SJSA1 (cell line): Measurements from ENCODE around the gene DDA1. TPM values are rescaled to one million over a fixed set of nuclear protein-coding genes. Genes with fewer than 3 reads are reported as not detected.
"Not testable (repeated sequence)": the region's sequence is repeated elsewhere in the genome, so short reads cannot be mapped to it uniquely, and the experiment has no call there.

Experiments used
- DNase-seq, 2 experiments: peaks; one replicate each; pipeline ENCODE4 v3.0.0-alpha.2; 2015 to 2020; ENCODE audit warnings: low spot score in 2 of 2, low read depth in 1 of 2
- H3K27ac ChIP-seq: fragments of 250-450 bp; sonication (Bioruptor Pico); 2 replicates; pipeline ENCODE4 v1.5.1; 2020; ENCODE audit warnings: mild to moderate bottlenecking, moderate library complexity
- H3K27me3 ChIP-seq: fragments of 250-450 bp; sonication (Bioruptor Pico); replicated peaks from 2 replicates; pipeline ENCODE4 v1.5.1; 2020; ENCODE audit warnings: mild to moderate bottlenecking, moderate library complexity
- H3K36me3 ChIP-seq: fragments of 250-450 bp; sonication (Bioruptor Pico); 2 replicates; pipeline ENCODE4 v1.5.1; 2020; ENCODE audit warnings: mild to moderate bottlenecking
- H3K4me1 ChIP-seq: fragments of 250-450 bp; sonication (Bioruptor Pico); replicated peaks from 2 replicates; pipeline ENCODE4 v1.6.1; 2021; ENCODE audit warnings: mild to moderate bottlenecking
- H3K4me3 ChIP-seq: fragments of 250-450 bp; sonication (Bioruptor Pico); 2 replicates; pipeline ENCODE4 v1.5.1; 2020; ENCODE audit warnings: mild to moderate bottlenecking
- H3K9me3 ChIP-seq: fragments of 250-450 bp; sonication (Bioruptor Pico); replicated peaks from 2 replicates; pipeline ENCODE4 v1.5.1; 2020; ENCODE audit warnings: mild to moderate bottlenecking
- total RNA-seq: library from RNA; depleted of rRNA; stranded (reverse); fragments of >200 nt; shearing (Covaris generic); gene quantifications from 2 replicates; pipeline ENCODE4 v1.2.3, GENCODE V29; 2014

Gene DDA1
- total RNA-seq, 1 experiment from 2014 or later, result 107 TPM

DNA sequence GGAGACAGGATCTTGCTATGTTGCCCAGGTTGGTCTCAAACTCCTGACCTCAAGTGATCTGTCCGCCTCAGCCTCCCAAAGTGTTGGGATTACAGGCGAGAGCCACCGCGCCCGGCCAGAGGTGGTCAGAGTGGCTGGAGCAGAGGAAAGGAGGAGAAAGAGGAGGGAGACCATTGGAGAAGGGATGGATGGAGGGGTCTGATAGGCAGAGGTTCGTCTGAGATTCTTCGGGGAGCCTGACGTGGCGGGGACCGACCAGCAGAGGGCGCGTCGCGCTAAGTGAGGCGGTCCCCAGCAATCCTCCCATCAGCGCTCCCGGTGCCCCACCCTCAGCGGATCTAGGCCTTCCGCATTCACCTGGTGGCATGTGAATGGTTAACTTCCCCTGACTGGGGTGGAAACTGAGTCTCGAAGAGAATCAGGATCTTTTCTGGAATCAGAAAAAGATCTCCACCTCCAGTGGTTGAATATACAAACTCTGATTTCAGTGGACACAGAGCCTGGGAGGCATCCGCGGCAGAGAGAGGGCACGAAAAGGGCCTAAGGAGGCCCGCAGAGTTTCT, 36.8 kb downstream of the DDA1 start:
- Histone ChIP-seq H3K36me3 (no peaks in the 10 kb centered on the region), H3K27me3 (no peaks in the 10 kb centered on the region), H3K4me1 (peaks cover 30% of the 10 kb centered on the region), H3K9me3 (no peaks in the 10 kb centered on the region), H3K4me3 (no peak overlapping the region), H3K27ac (no peak overlapping the region)
- DNase-seq, result peak; percentile 53 to 73

GRCh38 chr19:17347361-17347760, 38.0 kb downstream of the DDA1 start:
- H3K27ac ChIP-seq, result no peak overlapping the region
- no peaks in the 10 kb centered on the region for H3K27me3 ChIP-seq
- DNase-seq, result no peak

DNA sequence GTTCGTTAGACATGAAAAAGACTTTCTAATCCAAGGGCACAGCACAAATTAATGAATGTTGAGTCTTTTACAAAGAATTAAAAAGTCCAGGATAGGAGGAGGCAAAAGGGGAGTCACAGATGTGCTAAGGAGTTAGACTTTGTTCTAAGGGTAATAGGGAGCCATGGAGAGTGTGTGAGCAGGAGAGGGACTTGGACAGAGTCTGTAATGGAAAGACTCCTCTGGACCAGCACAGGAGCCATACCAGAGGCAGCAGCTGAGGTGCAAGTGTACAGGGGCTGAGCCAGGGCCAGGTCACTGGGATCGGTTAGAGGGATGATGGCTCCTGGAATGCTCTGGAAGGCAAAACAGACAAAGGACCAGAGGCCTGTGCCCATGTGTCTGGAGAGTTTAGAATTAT, 38.5 kb downstream of the DDA1 start:
- H3K27ac ChIP-seq, result no peak overlapping the region
- H3K4me1 ChIP-seq, result peaks cover 30% of the 10 kb centered on the region
- no peaks in the 10 kb centered on the region for H3K27me3 ChIP-seq
- no peaks in the 10 kb centered on the region for H3K9me3 ChIP-seq
- no peak for DNase-seq
- H3K36me3 ChIP-seq, result no peaks in the 10 kb centered on the region
- H3K4me3 ChIP-seq, result no peak overlapping the region

More at GRCh38 chr19:17347361-17347760, 38.0 kb downstream of the DDA1 start:
- Histone ChIP-seq H3K4me3 (no peak overlapping the region), H3K36me3 (no peaks in the 10 kb centered on the region), H3K4me1 (peaks cover 30% of the 10 kb centered on the region), H3K9me3 (no peaks in the 10 kb centered on the region)

DNA sequence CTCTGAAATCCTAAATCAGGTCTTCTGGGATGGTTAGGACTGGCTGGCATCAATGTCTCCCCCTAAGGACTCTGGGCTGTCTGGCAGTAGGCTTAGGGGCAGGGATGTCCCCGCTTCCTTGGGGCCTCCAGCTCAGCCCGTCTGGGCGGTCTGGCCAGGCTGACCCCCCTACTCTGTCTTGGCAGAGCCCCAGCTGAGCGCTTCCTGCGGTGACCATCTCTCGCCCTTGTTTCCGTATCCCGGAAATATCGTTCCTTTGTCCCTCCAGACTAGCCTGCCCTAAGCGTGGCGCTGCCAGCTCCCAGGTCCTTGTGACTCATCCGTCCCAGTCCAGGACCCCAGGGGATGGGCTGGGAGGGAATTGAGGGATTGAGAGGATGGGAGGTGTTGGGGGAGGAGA, 39.3 kb downstream of the DDA1 start:
- Histone ChIP-seq H3K27ac (peak overlapping the region; percentile 8; the same call in 1 of the 2 replicates), H3K4me3 (no peak overlapping the region), H3K36me3 (no peaks in the 10 kb centered on the region), H3K9me3 (no peaks in the 10 kb centered on the region), H3K4me1 (peaks cover 30% of the 10 kb centered on the region), H3K27me3 (no peaks in the 10 kb centered on the region)
- DNase-seq, result peak; percentile 81 to 92

- H3K9me3 ChIP-seq, result no peaks in the 10 kb centered on the region
- no peak overlapping the region for H3K4me3 ChIP-seq
- H3K27me3 ChIP-seq, result no peaks in the 10 kb centered on the region
- DNase-seq, result no peak
- H3K36me3 ChIP-seq, result no peaks in the 10 kb centered on the region
- H3K4me1 ChIP-seq, result peaks cover 23% of the 10 kb centered on the region
- H3K27ac ChIP-seq, result no peak overlapping the region
Observed at GRCh38 chr19:17351815-17352435, 42.6 kb downstream of the DDA1 start.

- Histone ChIP-seq H3K27me3 (no peaks in the 10 kb centered on the region), H3K27ac (no peak overlapping the region)
Observed at GRCh38 chr19:17352608-17353280, 43.4 kb downstream of the DDA1 start.

DNA sequence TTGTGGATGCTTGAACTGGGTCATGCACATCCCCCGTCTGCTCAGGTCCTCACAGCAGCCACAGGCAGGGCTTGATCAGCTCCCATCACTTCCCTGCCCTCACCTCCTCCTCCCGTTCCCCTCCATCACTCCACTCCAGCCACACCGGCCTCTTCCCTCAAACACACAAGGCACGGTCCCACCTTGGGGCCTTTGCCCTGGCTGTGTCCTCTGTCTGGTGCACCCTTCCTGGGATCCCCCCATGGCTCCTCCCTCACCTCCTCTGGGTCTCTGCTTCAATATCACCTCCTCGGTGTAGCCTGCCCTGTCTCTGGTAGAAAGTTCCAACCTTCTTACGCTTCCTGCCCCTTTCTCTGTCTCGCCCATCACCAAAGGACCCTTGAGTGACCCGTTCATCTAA, 44.0 kb downstream of the DDA1 start:
- Histone ChIP-seq H3K4me3 (no peak overlapping the region), H3K9me3 (no peaks in the 10 kb centered on the region), H3K4me1 (peaks cover 16% of the 10 kb centered on the region), H3K36me3 (no peaks in the 10 kb centered on the region), H3K27me3 (no peaks in the 10 kb centered on the region), H3K27ac (no peak overlapping the region)
- no peak for DNase-seq

More at GRCh38 chr19:17352608-17353280, 43.4 kb downstream of the DDA1 start:
- Histone ChIP-seq H3K4me1 (peaks cover 16% of the 10 kb centered on the region), H3K36me3 (no peaks in the 10 kb centered on the region), H3K9me3 (no peaks in the 10 kb centered on the region), H3K4me3 (no peak overlapping the region)
- DNase-seq, result no peak

DNA sequence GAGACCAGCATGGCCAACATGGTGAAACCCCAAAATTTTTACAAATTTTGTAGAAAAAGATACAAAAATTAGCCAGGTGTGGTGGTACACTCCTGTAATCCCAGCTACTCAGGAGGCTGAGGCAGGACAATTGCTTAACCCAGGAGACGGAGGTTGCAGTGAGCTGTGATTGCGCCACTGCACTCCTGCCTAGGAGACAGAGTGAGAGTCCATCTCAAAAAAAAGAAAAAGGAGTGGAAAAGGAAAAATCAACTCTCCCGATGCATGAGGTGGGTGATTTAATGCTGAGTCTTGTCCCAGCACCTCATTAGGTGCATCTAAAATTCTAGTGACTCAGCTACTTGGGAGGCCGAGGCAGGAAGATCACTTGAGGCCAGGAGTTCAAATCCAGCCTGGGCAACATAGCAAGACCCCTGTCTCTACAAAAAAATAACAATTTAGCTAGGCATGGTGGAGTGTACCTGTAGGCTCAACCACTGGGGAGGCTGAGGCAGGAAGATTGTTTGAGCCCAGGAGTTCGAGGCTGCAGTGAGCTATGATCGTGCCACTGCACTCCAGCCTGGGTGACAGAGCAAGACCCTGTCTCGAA, 47.8 kb downstream of the DDA1 start:
- Histone ChIP-seq H3K4me3 (no peak overlapping the region), H3K27me3 (no peaks in the 10 kb centered on the region), H3K27ac (no peak overlapping the region), H3K36me3 (no peaks in the 10 kb centered on the region), H3K9me3 (no peaks in the 10 kb centered on the region), H3K4me1 (peaks cover 12% of the 10 kb centered on the region)
- DNase-seq, result no peak

GRCh38 chr19:17357724-17358123, 48.4 kb downstream of the DDA1 start:
- no peak overlapping the region for H3K4me3 ChIP-seq
- H3K27ac ChIP-seq, result no peak overlapping the region
- H3K4me1 ChIP-seq, result peaks cover 12% of the 10 kb centered on the region
- H3K36me3 ChIP-seq, result no peaks in the 10 kb centered on the region
- DNase-seq, result no peak
- H3K9me3 ChIP-seq, result no peaks in the 10 kb centered on the region
- H3K27me3 ChIP-seq, result no peaks in the 10 kb centered on the region

- H3K4me1 ChIP-seq, result peaks cover 12% of the 10 kb centered on the region
- H3K27me3 ChIP-seq, result no peaks in the 10 kb centered on the region
- no peak overlapping the region for H3K4me3 ChIP-seq
- H3K27ac ChIP-seq, result no peak overlapping the region
- DNase-seq, result peak; percentile 63 to 67
- H3K36me3 ChIP-seq, result no peaks in the 10 kb centered on the region
- H3K9me3 ChIP-seq, result no peaks in the 10 kb centered on the region
Observed at GRCh38 chr19:17358395-17358794, 49.0 kb downstream of the DDA1 start.

DNA sequence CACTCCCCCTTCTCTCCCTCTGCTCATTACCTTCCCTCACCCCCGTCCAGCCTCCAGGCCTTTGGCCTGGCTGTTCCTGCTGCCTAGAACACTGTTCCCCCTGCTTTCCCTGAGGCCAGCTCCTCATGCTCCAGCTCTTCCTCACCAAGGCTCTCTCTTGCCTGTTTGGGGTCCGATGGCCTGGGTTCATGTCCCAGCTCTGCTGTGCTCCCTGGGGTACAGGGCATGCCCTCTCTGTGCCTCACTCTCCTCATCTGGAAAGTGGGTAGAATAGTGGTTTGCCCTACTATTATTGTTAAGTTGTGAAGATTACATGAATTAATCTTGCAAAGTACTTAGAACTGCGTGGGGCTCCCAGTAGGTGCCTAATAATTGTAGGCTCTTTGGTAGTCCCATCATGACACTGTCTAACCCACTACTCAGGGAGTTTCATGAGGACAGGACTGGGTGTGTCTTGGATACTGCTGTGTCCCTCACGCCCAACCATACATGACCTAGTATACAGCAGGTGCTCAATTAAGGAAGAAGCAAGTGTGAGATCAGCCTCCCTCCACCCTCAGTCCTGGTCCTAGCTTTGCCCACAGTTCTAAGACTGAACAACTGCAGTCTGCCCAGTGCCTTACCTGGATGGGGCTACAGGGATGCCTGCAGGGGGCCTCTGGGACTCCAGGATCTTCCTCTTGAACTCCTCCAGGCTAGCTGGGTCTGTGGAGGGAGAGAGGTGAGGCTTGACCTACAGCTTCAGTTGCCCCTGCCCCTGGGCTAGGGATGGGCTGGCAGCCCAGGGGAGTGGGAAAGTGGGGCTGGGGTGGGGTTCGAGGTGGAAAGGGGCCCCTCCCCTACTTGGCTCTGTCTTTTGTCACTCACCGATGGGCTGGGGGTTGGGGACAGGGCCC, 50.8 kb downstream of the DDA1 start:
- Histone ChIP-seq H3K27ac (no peak overlapping the region), H3K27me3 (no peaks in the 10 kb centered on the region), H3K9me3 (no peaks in the 10 kb centered on the region), H3K36me3 (no peaks in the 10 kb centered on the region), H3K4me3 (no peak overlapping the region), H3K4me1 (peaks cover 17% of the 10 kb centered on the region)
- no peak for DNase-seq

- DNase-seq, result peak; percentile 56 to 59
- H3K27ac ChIP-seq, H3K27me3 ChIP-seq, H3K4me1 ChIP-seq, H3K36me3 ChIP-seq, H3K4me3 ChIP-seq, H3K9me3 ChIP-seq: not testable (repeated sequence)
Observed at GRCh38 chr19:17363852-17364605, 54.7 kb downstream of the DDA1 start.

DNA sequence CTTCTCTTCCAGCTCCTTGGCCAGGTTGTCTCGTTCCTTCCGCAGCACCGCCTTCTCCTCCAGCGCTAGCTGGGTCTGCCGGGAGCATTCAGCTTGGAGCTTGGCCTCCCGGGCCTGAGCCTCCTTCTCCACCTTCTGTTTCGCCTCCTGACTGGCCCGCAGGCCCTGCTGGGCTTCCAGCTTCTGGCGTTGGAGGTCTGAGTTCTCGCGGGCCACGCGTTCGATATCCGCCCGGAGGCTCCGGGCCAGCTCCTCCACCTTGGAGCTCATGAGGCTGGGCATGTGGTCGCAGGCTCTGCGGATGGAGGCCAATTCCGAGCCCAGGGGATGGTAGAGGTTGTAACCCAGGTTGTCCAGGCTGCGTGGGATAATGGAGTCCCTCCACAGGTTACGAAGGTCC, 56.0 kb downstream of the DDA1 start:
- Histone ChIP-seq H3K9me3 (no peaks in the 10 kb centered on the region), H3K27me3 (no peaks in the 10 kb centered on the region), H3K4me1 (peaks cover 5% of the 10 kb centered on the region), H3K27ac (no peak overlapping the region), H3K36me3 (no peaks in the 10 kb centered on the region), H3K4me3 (no peak overlapping the region)
- DNase-seq, result no peak
